Mesodermal cell (in vitro differentiated cells): ENCODE measurements around the gene TSPAN8.

Source experiments
- H3K27ac ChIP-seq: 2 replicates; pipeline ENCODE4 v1.7.0; 2013; ENCODE audit warnings: mild to moderate bottlenecking, low read depth, low read length, moderate library complexity; ENCODE audit not compliant: severe bottlenecking
- H3K36me3 ChIP-seq: 2 replicates; pipeline ENCODE4 v1.7.1; 2013; ENCODE audit warnings: mild to moderate bottlenecking, low read length, moderate library complexity; ENCODE audit not compliant: control insufficient read depth, insufficient read depth
- H3K4me1 ChIP-seq: one replicate; pipeline ENCODE4 v1.7.1; 2013; ENCODE audit warnings: mild to moderate bottlenecking, low read length; ENCODE audit not compliant: insufficient read depth, control insufficient read depth, poor library complexity, severe bottlenecking
- H3K4me3 ChIP-seq: 2 replicates; pipeline ENCODE4 v1.7.0; 2013; ENCODE audit warnings: low read length, control low read depth, mild to moderate bottlenecking; ENCODE audit not compliant: insufficient read depth, poor library complexity, severe bottlenecking; ENCODE audit errors: extremely low read depth
- H3K9me3 ChIP-seq: 2 replicates; pipeline ENCODE4 v1.7.1; 2013; ENCODE audit warnings: mild to moderate bottlenecking, low read length, moderate library complexity; ENCODE audit not compliant: control insufficient read depth
- WGBS, 2 experiments: methylation state at CpG; one replicate each; pipeline ENCODE4 v1.1.5; 2013; ENCODE audit warnings: missing lambda C conversion rate in 2 of 2; ENCODE audit not compliant: insufficient coverage in 2 of 2; 5-methylcytosine and 5-hydroxymethylcytosine counted together

Gene TSPAN8

GRCh38 chr12:71085575-71085974 lies 72.2 kb downstream of the TSPAN8 start:
- Histone ChIP-seq H3K4me3 (no peak overlapping the region), H3K9me3 (no peaks in the 10 kb centered on the region), H3K36me3 (no peaks in the 10 kb centered on the region), H3K4me1 (no peaks in the 10 kb centered on the region), H3K27ac (no peak overlapping the region)
- no CpG with 5 or more reads among the region's 1 CpG for WGBS, 2 experiments

GRCh38 chr12:71075743-71076142 lies 82.1 kb downstream of the TSPAN8 start:
- Histone ChIP-seq H3K4me1 (no peaks in the 10 kb centered on the region), H3K27ac (no peak overlapping the region), H3K9me3 (no peaks in the 10 kb centered on the region), H3K36me3 (no peaks in the 10 kb centered on the region), H3K4me3 (no peak overlapping the region)
- WGBS, 2 experiments: no CpG with 5 or more reads among the region's 2 CpGs
